ENCODE data around the gene ZFP2.

- TF ChIP-seq ZNF788 (CRISPR knock-in tag; IDR thresholded peaks at IDR 0.05; ENCODE audit: borderline replicate concordance) (no peak), HDAC6 (IDR thresholded peaks at IDR 0.05; ENCODE audit: low read depth, low read length) (no peak), ZSCAN29 (CRISPR knock-in tag; conservative IDR thresholded peaks at IDR 0.05) (no peak), TCF7 (IDR thresholded peaks at IDR 0.05; ENCODE audit: low read depth) (no peak), KAT8 (CRISPR knock-in tag; IDR thresholded peaks at IDR 0.05) (no peak), JARID2 (CRISPR knock-in tag; IDR thresholded peaks at IDR 0.05; ENCODE audit: insufficient replicate concordance) (no peak), CTCF (CRISPR knock-in tag; IDR thresholded peaks at IDR 0.05) (no peak), ZNF720 (CRISPR knock-in tag; IDR thresholded peaks at IDR 0.05) (no peak), DR1 (CRISPR knock-in tag; IDR thresholded peaks at IDR 0.05) (no peak), ZNF598 (CRISPR knock-in tag; IDR thresholded peaks at IDR 0.05; ENCODE audit: borderline replicate concordance) (no peak)
Measured at GRCh38 chr5:178854284-178854683, 41.4 kb upstream of the ZFP2 start.
